ENCODE results near the gene HTR1A.

HTR1A gene

DNA sequence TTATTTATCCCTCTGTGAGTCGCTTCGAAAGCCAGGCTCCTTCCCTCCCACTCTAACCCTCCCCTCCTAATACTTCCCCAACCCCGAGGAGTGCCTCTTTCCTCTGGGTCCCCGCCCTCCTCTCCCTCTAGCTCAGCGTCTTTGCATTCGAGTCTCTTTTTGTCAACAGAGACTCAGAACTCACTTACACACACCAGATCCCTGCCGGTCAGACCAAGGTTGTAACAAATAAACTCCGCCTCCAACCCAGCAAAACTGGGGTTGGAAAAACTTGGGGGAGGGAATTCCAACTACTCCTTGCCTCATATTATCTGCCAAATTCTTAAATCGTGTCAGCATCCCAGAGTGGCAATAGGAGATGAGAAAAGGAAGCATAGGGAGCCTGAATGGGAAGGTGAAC lies at the start of gene HTR1A:
Gene HTR1A (minus strand): TSS at position 167 of the 400 bp plus-strand sequence. CDS start 726 bp downstream, outside the sequence.
- DNase-seq (ENCODE audit: low read depth), result no peak

GRCh38 chr5:64003966-64004365 lies 41.7 kb upstream of the HTR1A start:
- no peak for DNase-seq (ENCODE audit: low read depth)

DNA sequence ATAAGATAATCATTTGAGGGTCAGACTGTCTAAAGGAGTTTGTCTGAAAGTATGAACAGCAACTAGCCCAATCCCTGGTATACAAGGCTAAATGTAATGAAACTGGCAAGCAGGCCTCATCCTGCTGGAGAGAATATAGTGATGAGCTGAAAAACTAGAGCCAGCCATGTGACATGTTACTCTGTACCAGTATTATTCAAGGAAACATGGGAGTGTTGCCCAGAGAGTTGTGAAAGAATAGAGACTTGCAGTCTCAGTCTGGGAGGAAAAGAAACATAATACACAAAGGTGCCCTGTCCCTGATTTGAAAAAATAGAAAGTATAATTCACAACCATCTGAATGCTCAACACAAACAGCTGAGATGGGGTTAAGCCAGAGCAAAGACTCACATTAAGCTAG lies 37.9 kb upstream of the HTR1A start:
- DNase-seq (ENCODE audit: low read depth), result no peak

GRCh38 chr5:63987053-63987452 lies 24.8 kb upstream of the HTR1A start:
- DNase-seq (ENCODE audit: low read depth), result no peak

GRCh38 chr5:63981864-63982263 lies 19.6 kb upstream of the HTR1A start:
- DNase-seq (ENCODE audit: low read depth), result no peak

GRCh38 chr5:63963926-63964325 lies 1.7 kb upstream of the HTR1A start:
- DNase-seq (ENCODE audit: low read depth), result no peak

- peak; percentile 41 for DNase-seq (ENCODE audit: low read depth)
Observed at GRCh38 chr5:63963080-63963735, 963 bp upstream of the HTR1A start.

DNA sequence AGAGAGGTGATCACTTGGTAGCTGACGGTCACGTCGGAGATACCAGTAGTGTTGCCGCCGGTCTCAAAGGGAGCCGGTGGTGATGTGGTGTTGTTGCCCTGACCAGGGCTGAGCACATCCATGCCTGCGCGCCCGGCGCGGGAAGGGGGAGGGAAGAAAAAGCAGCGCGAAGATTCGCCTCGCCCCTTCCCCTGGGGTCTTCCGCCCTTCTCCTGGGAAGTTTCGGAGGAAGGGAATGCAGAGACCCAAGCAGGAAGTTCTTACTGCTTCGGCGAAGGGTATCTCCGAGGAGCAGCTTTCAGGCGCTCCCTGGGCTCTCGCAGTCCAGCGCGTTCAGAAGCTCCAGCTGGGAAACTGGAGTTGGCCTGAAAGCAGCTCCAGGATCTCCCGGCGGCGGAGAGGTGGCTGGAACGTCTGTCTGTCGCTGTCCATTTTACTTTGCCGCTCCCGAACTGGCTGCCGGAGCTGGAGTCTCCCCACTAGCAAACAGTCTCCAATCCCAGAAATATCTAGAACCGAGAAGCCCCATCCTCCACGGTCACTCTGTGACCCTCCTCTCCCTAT lies 565 bp downstream of the HTR1A start:
- no peak for DNase-seq (ENCODE audit: low read depth)

- no peak for DNase-seq (ENCODE audit: low read depth)
Observed at GRCh38 chr5:63961125-63961597, 1.1 kb downstream of the HTR1A start.

DNA sequence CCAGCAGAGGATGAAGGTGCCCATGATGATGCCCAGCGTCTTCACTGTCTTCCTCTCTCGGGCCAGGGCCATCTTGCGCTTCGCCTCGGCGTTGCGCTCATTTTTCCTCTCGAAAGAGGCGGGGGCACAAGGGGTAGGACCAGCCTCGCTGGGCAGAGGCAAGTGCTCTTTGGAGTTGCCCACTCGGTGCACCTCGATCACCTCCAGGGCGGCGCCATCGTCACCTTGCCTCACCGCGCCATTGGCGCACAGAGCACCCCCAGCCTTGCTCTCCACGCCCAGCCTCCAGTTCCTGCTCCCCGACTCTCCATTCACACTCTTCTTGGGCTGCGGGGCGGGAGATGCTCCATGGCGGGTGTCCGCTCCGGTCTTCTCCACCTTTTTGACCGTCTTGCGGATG lies 1.6 kb downstream of the HTR1A start:
- DNase-seq (ENCODE audit: low read depth), result no peak

- DNase-seq (ENCODE audit: low read depth), result no peak
Observed at GRCh38 chr5:63959177-63959982, 2.9 kb downstream of the HTR1A start.

DNA sequence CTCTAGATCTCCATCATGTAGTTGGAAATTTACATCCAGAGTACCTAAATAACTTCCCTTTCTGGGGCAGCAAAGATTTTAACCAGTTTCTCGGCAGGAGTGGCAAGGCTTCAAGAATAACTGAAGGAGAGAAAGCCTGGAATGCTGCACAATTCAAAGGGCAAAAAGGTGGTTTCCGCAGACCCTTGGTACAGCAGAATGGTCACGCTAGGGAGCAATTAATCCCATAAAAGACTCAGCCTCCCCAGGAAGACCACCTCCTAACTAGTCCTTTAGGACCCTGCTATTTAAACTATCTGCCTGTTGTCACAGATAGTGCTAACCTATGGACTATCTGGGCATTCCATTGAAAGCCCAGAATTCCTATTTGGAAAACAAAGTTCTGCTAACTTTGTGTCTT lies 3.6 kb downstream of the HTR1A start:
- DNase-seq (ENCODE audit: low read depth), result no peak

DNA sequence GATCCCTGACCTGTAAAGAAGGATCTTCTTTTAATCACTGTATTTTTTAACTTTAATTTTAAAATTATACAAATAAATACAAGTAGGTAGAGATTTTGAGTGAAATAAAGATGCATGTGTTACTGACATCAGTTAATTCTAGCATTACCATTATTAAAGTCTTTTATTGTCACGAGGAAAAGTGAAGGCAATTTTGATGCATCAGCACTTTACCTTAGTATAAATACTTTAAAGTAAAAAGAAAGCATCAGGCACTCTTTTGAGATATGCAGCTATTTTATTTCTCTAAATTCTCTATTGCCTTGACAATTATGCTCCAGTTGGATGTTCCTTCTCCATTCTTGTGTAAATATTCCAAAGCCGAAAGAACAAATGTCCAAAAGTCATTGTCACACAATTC lies 4.6 kb downstream of the HTR1A start:
- DNase-seq (ENCODE audit: low read depth), result no peak

GRCh38 chr5:63953217-63953616 lies 9.0 kb downstream of the HTR1A start:
- no peak for DNase-seq (ENCODE audit: low read depth)

DNA sequence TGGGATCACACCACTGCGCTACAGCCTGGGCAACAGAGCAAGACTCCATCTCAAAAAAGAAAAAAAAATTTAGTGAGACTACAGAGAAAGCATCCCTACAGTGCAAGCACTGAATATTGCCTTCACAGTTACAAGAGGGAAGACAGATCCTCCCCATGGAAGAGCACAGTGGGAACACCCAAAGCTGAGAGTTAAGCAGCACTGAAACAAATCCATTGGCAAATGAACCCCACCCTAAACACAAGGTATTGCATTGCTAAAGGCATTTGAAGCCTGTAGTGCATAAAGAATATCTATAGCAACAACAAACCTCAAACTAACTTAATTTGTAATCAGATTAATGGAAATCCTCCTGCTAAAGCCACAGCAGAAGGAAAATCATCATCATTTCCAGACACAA lies 27.1 kb downstream of the HTR1A start:
- no peak for DNase-seq (ENCODE audit: low read depth)

GRCh38 chr5:63931836-63932235 lies 30.4 kb downstream of the HTR1A start:
- no peak for DNase-seq (ENCODE audit: low read depth)

DNA sequence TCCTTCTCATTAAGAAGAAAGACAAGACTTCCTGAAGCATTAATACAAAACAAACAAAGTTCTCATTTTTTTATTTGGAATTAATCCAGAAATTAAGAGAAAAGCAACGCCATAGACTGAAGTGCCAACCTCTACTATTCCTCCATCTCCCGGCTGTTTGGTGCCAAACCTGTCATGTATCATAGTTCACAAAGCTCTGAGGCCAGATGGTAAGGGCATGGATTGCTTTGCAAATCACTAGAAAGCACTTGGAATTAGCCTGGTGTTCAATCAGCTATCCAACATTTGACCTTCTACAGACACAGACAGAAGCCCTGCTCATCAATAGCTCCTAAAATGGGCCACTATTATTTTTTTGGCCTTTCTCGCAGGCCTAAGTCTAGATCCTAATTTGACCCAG lies 33.8 kb downstream of the HTR1A start:
- DNase-seq (ENCODE audit: low read depth), result no peak

DNA sequence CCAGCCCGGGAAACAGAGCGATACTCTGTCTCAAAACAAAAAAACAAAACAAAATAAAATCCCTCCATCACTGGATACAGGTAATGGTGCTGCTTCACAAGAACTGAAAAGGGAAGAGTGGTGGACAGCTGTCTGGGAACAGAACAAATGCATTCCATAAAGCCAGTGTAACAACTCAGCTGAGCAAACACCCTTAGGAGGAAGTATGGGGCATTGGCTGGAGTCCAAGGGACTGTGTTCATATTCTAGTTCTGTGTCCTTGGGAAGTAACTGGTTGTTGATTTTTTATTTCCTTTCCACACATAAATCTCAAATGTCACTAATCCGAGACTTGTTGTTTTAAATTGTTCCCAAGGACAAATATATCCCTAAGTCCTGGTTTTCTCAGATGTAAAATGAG lies 38.3 kb downstream of the HTR1A start:
- DNase-seq (ENCODE audit: low read depth), result no peak

DNA sequence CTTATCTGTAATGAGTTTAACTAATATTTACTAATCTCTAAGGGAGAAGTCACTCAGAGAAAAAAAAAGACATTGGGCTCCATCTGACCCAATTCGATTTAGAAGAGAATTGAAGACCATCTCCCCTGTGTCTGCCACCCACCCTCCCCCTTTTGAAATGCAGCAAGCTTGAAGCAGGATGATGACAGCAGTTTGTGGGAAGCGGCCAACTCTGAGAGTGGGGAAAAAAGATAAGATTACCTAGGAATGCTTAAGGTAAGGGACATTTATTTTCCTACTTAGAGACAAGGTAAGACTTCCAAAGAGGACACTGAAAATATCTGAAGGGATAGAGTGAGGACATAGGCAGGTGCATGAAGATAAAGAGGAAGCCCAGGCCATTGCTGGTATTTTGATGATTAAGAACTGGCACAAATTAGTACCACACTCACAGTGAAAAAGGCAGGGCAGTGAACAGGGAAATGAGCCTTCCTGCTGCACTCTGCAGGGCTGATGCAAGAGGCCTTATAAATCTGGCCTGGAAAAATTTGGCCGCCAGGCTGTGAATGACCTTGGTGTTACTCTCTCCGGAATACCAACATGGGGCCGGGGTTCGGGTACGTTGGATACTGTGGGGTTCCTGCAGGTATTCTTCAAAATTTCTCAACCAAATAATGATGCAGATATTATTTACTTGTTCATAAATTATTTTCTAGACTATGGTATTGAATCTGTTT lies 42.3 kb downstream of the HTR1A start:
- no peak for DNase-seq (ENCODE audit: low read depth)

- DNase-seq (ENCODE audit: low read depth), result peak; percentile 89
Observed at GRCh38 chr5:63916786-63917185, 45.5 kb downstream of the HTR1A start.

DNA sequence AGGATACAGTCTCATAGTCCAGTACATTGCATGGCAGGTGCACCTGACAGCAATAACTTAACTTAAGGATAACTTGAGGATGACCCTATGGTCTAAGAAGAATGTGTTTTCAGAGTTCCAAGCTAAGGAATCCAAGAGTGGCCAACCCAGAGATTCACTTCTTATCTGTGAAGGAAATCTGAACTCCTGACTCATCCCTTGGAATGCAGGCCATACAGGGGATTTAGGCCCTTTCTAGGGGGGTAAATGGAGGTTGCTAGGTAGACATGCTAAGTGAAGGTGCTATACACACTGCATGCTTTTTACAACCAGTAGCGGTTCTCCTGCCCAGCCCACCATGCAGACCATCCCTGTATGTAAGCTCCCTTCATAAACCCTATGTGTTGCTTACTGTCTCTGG lies 50.4 kb downstream of the HTR1A start:
- no peak for DNase-seq (ENCODE audit: low read depth)
